ENCODE measurements around the gene NCCRP1. TPM values are rescaled to one million over a fixed set of nuclear protein-coding genes. Genes with fewer than 3 reads are reported as not detected.

The NCCRP1 gene
- total RNA-seq, 1 experiment from 2014 or later: not detected

GRCh38 chr19:39181500-39182173 is 15.1 kb upstream of the NCCRP1 start:
- Histone ChIP-seq H3K4me2 (ENCODE audit: low read depth, low read length, poor library complexity, severe bottlenecking) (no peak overlapping the region), H3K4me3 (ENCODE audit: low read length) (no peak overlapping the region), H3K79me2 (ENCODE audit: low read length) (no peaks in the 10 kb centered on the region), H4K20me1 (ENCODE audit: insufficient read depth, low read depth, low read length) (no peaks in the 10 kb centered on the region), H3K36me3 (ENCODE audit: insufficient read depth, low read length) (no peaks in the 10 kb centered on the region), H3K9ac (ENCODE audit: low read length) (no peak overlapping the region), H3K9me2 (replicated peaks; ENCODE audit: insufficient read depth, low read length) (no peaks in the 10 kb centered on the region), H3K27ac (ENCODE audit: low read length) (no peak overlapping the region), H2AFZ (ENCODE audit: low read length) (no peak overlapping the region), H3K4me1 (ENCODE audit: low read length) (no peaks in the 10 kb centered on the region), H3K9me3 (ENCODE audit: low read length) (no peaks in the 10 kb centered on the region), H3K27me3 (ENCODE audit: low read length) (no peaks in the 10 kb centered on the region)
- DNase-seq: no peak

GRCh38 chr19:39182174-39182505 is 14.6 kb upstream of the NCCRP1 start:
- Histone ChIP-seq H3K36me3 (ENCODE audit: insufficient read depth, low read length) (no peaks in the 10 kb centered on the region), H3K27ac (ENCODE audit: low read length) (no peak overlapping the region), H4K20me1 (ENCODE audit: insufficient read depth, low read depth, low read length) (no peaks in the 10 kb centered on the region), H2AFZ (ENCODE audit: low read length) (no peak overlapping the region), H3K79me2 (ENCODE audit: low read length) (no peaks in the 10 kb centered on the region), H3K9me2 (replicated peaks; ENCODE audit: insufficient read depth, low read length) (no peaks in the 10 kb centered on the region), H3K27me3 (ENCODE audit: low read length) (no peaks in the 10 kb centered on the region), H3K9me3 (ENCODE audit: low read length) (no peaks in the 10 kb centered on the region), H3K4me3 (ENCODE audit: low read length) (no peak overlapping the region), H3K4me2 (ENCODE audit: low read depth, low read length, poor library complexity, severe bottlenecking) (no peak overlapping the region), H3K4me1 (ENCODE audit: low read length) (no peaks in the 10 kb centered on the region), H3K9ac (ENCODE audit: low read length) (no peak overlapping the region)
- no peak for DNase-seq

GRCh38 chr19:39183104-39183503 is 13.7 kb upstream of the NCCRP1 start:
- no peaks in the 10 kb centered on the region for H3K9me3 ChIP-seq (ENCODE audit: low read length)
- no peaks in the 10 kb centered on the region for H4K20me1 ChIP-seq (ENCODE audit: insufficient read depth, low read depth, low read length)
- H3K4me2 ChIP-seq (ENCODE audit: low read depth, low read length, poor library complexity, severe bottlenecking): no peak overlapping the region
- H3K4me1 ChIP-seq (ENCODE audit: low read length): no peaks in the 10 kb centered on the region
- H3K9ac ChIP-seq (ENCODE audit: low read length): no peak overlapping the region
- no peaks in the 10 kb centered on the region for H3K27me3 ChIP-seq (ENCODE audit: low read length)
- H3K27ac ChIP-seq (ENCODE audit: low read length): no peak overlapping the region
- H2AFZ ChIP-seq (ENCODE audit: low read length): no peak overlapping the region
- no peaks in the 10 kb centered on the region for H3K79me2 ChIP-seq (ENCODE audit: low read length)
- no peak overlapping the region for H3K4me3 ChIP-seq (ENCODE audit: low read length)
- H3K36me3 ChIP-seq (ENCODE audit: insufficient read depth, low read length): no peaks in the 10 kb centered on the region
- H3K9me2 ChIP-seq (replicated peaks; ENCODE audit: insufficient read depth, low read length): no peaks in the 10 kb centered on the region
- DNase-seq: no peak

- no peaks in the 10 kb centered on the region for H3K4me1 ChIP-seq (ENCODE audit: low read length)
- no peak overlapping the region for H3K9ac ChIP-seq (ENCODE audit: low read length)
- H3K27ac ChIP-seq (ENCODE audit: low read length): no peak overlapping the region
- DNase-seq: no peak
- no peak overlapping the region for H3K4me3 ChIP-seq (ENCODE audit: low read length)
- no peaks in the 10 kb centered on the region for H3K9me2 ChIP-seq (replicated peaks; ENCODE audit: insufficient read depth, low read length)
- H4K20me1 ChIP-seq (ENCODE audit: insufficient read depth, low read depth, low read length): no peaks in the 10 kb centered on the region
- H3K36me3 ChIP-seq (ENCODE audit: insufficient read depth, low read length): no peaks in the 10 kb centered on the region
- H3K4me2 ChIP-seq (ENCODE audit: low read depth, low read length, poor library complexity, severe bottlenecking): no peak overlapping the region
- no peaks in the 10 kb centered on the region for H3K9me3 ChIP-seq (ENCODE audit: low read length)
- H2AFZ ChIP-seq (ENCODE audit: low read length): no peak overlapping the region
- no peaks in the 10 kb centered on the region for H3K27me3 ChIP-seq (ENCODE audit: low read length)
- H3K79me2 ChIP-seq (ENCODE audit: low read length): no peaks in the 10 kb centered on the region
These were observed 10.4 kb upstream of the NCCRP1 start for GRCh38 chr19:39186391-39186790.

GRCh38 chr19:39187552-39187943 is 9.2 kb upstream of the NCCRP1 start:
- Histone ChIP-seq H3K27me3 (ENCODE audit: low read length) (no peaks in the 10 kb centered on the region), H3K36me3 (ENCODE audit: insufficient read depth, low read length) (no peaks in the 10 kb centered on the region), H4K20me1 (ENCODE audit: insufficient read depth, low read depth, low read length) (no peaks in the 10 kb centered on the region), H3K9me3 (ENCODE audit: low read length) (no peaks in the 10 kb centered on the region), H3K4me3 (ENCODE audit: low read length) (no peak overlapping the region), H3K4me2 (ENCODE audit: low read depth, low read length, poor library complexity, severe bottlenecking) (no peak overlapping the region), H3K79me2 (ENCODE audit: low read length) (no peaks in the 10 kb centered on the region), H2AFZ (ENCODE audit: low read length) (no peak overlapping the region), H3K27ac (ENCODE audit: low read length) (no peak overlapping the region), H3K4me1 (ENCODE audit: low read length) (no peaks in the 10 kb centered on the region), H3K9me2 (replicated peaks; ENCODE audit: insufficient read depth, low read length) (no peaks in the 10 kb centered on the region), H3K9ac (ENCODE audit: low read length) (no peak overlapping the region)
- no peak for DNase-seq

- Histone ChIP-seq H3K27me3 (ENCODE audit: low read length) (no peaks in the 10 kb centered on the region), H3K79me2 (ENCODE audit: low read length) (no peaks in the 10 kb centered on the region), H3K27ac (ENCODE audit: low read length) (no peak overlapping the region)
These were observed 7.8 kb upstream of the NCCRP1 start for GRCh38 chr19:39188960-39189359.

GRCh38 chr19:39190768-39191167 is 6.0 kb upstream of the NCCRP1 start:
- H3K4me3 ChIP-seq (ENCODE audit: low read length): no peak overlapping the region
- no peaks in the 10 kb centered on the region for H4K20me1 ChIP-seq (ENCODE audit: insufficient read depth, low read depth, low read length)
- no peak for DNase-seq
- H3K4me1 ChIP-seq (ENCODE audit: low read length): no peaks in the 10 kb centered on the region
- no peaks in the 10 kb centered on the region for H3K9me3 ChIP-seq (ENCODE audit: low read length)
- H3K36me3 ChIP-seq (ENCODE audit: insufficient read depth, low read length): no peaks in the 10 kb centered on the region
- no peak overlapping the region for H3K4me2 ChIP-seq (ENCODE audit: low read depth, low read length, poor library complexity, severe bottlenecking)
- no peaks in the 10 kb centered on the region for H3K79me2 ChIP-seq (ENCODE audit: low read length)
- H2AFZ ChIP-seq (ENCODE audit: low read length): no peak overlapping the region
- no peak overlapping the region for H3K9ac ChIP-seq (ENCODE audit: low read length)
- H3K27me3 ChIP-seq (ENCODE audit: low read length): no peaks in the 10 kb centered on the region
- no peak overlapping the region for H3K27ac ChIP-seq (ENCODE audit: low read length)
- H3K9me2 ChIP-seq (replicated peaks; ENCODE audit: insufficient read depth, low read length): no peaks in the 10 kb centered on the region

More at GRCh38 chr19:39188960-39189359, 7.8 kb upstream of the NCCRP1 start:
- H3K4me1 ChIP-seq (ENCODE audit: low read length): no peaks in the 10 kb centered on the region
- H2AFZ ChIP-seq (ENCODE audit: low read length): no peak overlapping the region
- H4K20me1 ChIP-seq (ENCODE audit: insufficient read depth, low read depth, low read length): no peaks in the 10 kb centered on the region
- no peak overlapping the region for H3K9ac ChIP-seq (ENCODE audit: low read length)
- no peaks in the 10 kb centered on the region for H3K36me3 ChIP-seq (ENCODE audit: insufficient read depth, low read length)
- no peak overlapping the region for H3K4me3 ChIP-seq (ENCODE audit: low read length)
- DNase-seq: no peak
- H3K4me2 ChIP-seq (ENCODE audit: low read depth, low read length, poor library complexity, severe bottlenecking): no peak overlapping the region
- H3K9me2 ChIP-seq (replicated peaks; ENCODE audit: insufficient read depth, low read length): no peaks in the 10 kb centered on the region
- H3K9me3 ChIP-seq (ENCODE audit: low read length): no peaks in the 10 kb centered on the region

- Histone ChIP-seq H3K9me2 (replicated peaks; ENCODE audit: insufficient read depth, low read length) (no peaks in the 10 kb centered on the region), H3K4me1 (ENCODE audit: low read length) (no peaks in the 10 kb centered on the region), H3K9ac (ENCODE audit: low read length) (no peak overlapping the region), H3K36me3 (ENCODE audit: insufficient read depth, low read length) (no peaks in the 10 kb centered on the region), H2AFZ (ENCODE audit: low read length) (no peak overlapping the region), H3K4me2 (ENCODE audit: low read depth, low read length, poor library complexity, severe bottlenecking) (no peak overlapping the region), H3K9me3 (ENCODE audit: low read length) (no peaks in the 10 kb centered on the region), H3K27ac (ENCODE audit: low read length) (no peak overlapping the region), H3K79me2 (ENCODE audit: low read length) (no peaks in the 10 kb centered on the region), H3K4me3 (ENCODE audit: low read length) (no peak overlapping the region), H4K20me1 (ENCODE audit: insufficient read depth, low read depth, low read length) (no peaks in the 10 kb centered on the region), H3K27me3 (ENCODE audit: low read length) (no peaks in the 10 kb centered on the region)
- DNase-seq: no peak
These were observed 3.9 kb upstream of the NCCRP1 start for GRCh38 chr19:39192846-39193245.

- Histone ChIP-seq H3K27me3 (ENCODE audit: low read length) (no peaks in the 10 kb centered on the region), H3K9ac (ENCODE audit: low read length) (no peak overlapping the region), H3K9me2 (replicated peaks; ENCODE audit: insufficient read depth, low read length) (no peaks in the 10 kb centered on the region), H3K27ac (ENCODE audit: low read length) (no peak overlapping the region), H3K4me1 (ENCODE audit: low read length) (no peaks in the 10 kb centered on the region), H3K4me2 (ENCODE audit: low read depth, low read length, poor library complexity, severe bottlenecking) (no peak overlapping the region), H3K79me2 (ENCODE audit: low read length) (no peaks in the 10 kb centered on the region), H2AFZ (ENCODE audit: low read length) (no peak overlapping the region), H4K20me1 (ENCODE audit: insufficient read depth, low read depth, low read length) (no peaks in the 10 kb centered on the region), H3K9me3 (ENCODE audit: low read length) (no peaks in the 10 kb centered on the region), H3K36me3 (ENCODE audit: insufficient read depth, low read length) (no peaks in the 10 kb centered on the region), H3K4me3 (ENCODE audit: low read length) (no peak overlapping the region)
- no peak for DNase-seq
These were observed 3.0 kb upstream of the NCCRP1 start for GRCh38 chr19:39193803-39194202.

All from Karpas-422 (cell line).